HepG2 (cell line): ENCODE measurements around the gene NRSN2. TPM values are rescaled to one million over a fixed set of nuclear protein-coding genes. Genes with fewer than 3 reads are reported as not detected.

Source experiments
- BATF2 ChIP-seq: sonication (generic); formaldehyde crosslinking; IDR thresholded peaks from 2 replicates; pipeline ENCODE4 v1.8.0; 2022; ENCODE audit warnings: mild to moderate bottlenecking, missing genetic modification reagents, moderate library complexity
- CREB3 ChIP-seq: sonication (generic); formaldehyde crosslinking; IDR thresholded peaks from 2 replicates; pipeline ENCODE4 v1.5.0; 2020; ENCODE audit warnings: missing genetic modification reagents
- EED ChIP-seq: sonication (generic); formaldehyde crosslinking; IDR thresholded peaks from 2 replicates; pipeline ENCODE4 v1.5.0; 2020; ENCODE audit warnings: mild to moderate bottlenecking, missing genetic modification reagents
- FOXJ3 ChIP-seq: sonication (generic); formaldehyde crosslinking; IDR thresholded peaks from 2 replicates; pipeline ENCODE4 v1.4.0; 2020; ENCODE audit warnings: missing genetic modification reagents, mild to moderate bottlenecking, borderline replicate concordance
- GRHL1 ChIP-seq: sonication (generic); formaldehyde crosslinking; conservative IDR thresholded peaks from 2 replicates; pipeline ENCODE4 v1.8.0; 2022; ENCODE audit warnings: missing genetic modification reagents
- GZF1 ChIP-seq: sonication (generic); formaldehyde crosslinking; IDR thresholded peaks from 2 replicates; pipeline ENCODE4 v1.5.1; 2020; ENCODE audit warnings: mild to moderate bottlenecking, missing genetic modification reagents
- HMGA1 ChIP-seq: sonication (generic); formaldehyde crosslinking; conservative IDR thresholded peaks from 2 replicates; pipeline ENCODE4 v1.4.0; 2020; ENCODE audit warnings: missing genetic modification reagents
- HOXD1 ChIP-seq: sonication (generic); formaldehyde crosslinking; IDR thresholded peaks from 2 replicates; pipeline ENCODE4 v1.5.0; 2020; ENCODE audit warnings: missing genetic modification reagents
- MAZ ChIP-seq, 2 experiments: sonication (generic) in 1 of 2; formaldehyde crosslinking in 1 of 2; IDR thresholded peaks; 2 replicates each; pipeline versions ENCODE4 v1.5.0 to v1.6.1; 2012 to 2020; ENCODE audit warnings: low read depth in 2 of 2, mild to moderate bottlenecking in 2 of 2, borderline replicate concordance in 1 of 2, improper control_type of control experiment in 1 of 2, low read length in 1 of 2, missing genetic modification reagents in 1 of 2, moderate library complexity in 1 of 2
- NPAS2 ChIP-seq: sonication (generic); formaldehyde crosslinking; IDR thresholded peaks from 2 replicates; pipeline ENCODE4 v1.8.0; 2022; ENCODE audit warnings: mild to moderate bottlenecking, missing genetic modification reagents, borderline replicate concordance
- RARG ChIP-seq: sonication (generic); formaldehyde crosslinking; IDR thresholded peaks from 2 replicates; pipeline ENCODE4 v1.4.0; 2020; ENCODE audit warnings: low read depth, mild to moderate bottlenecking, missing genetic modification reagents
- REST ChIP-seq, 2 experiments: IDR thresholded peaks; 2 replicates each; pipeline ENCODE4 v1.6.1; 2011 to 2012; ENCODE audit warnings: low read length in 2 of 2, borderline replicate concordance in 1 of 2, low read depth in 1 of 2, mild to moderate bottlenecking in 1 of 2, moderate library complexity in 1 of 2
- SRSF9 ChIP-seq: fragments of 200-400 bp; formaldehyde crosslinking; IDR thresholded peaks from 2 replicates; pipeline ENCODE4 v1.6.1; 2018; ENCODE audit warnings: borderline replicate concordance, mild to moderate bottlenecking, low read depth, low read length; ENCODE audit not compliant: insufficient read depth, poor library complexity, severe bottlenecking
- YY1 ChIP-seq: IDR thresholded peaks from 2 replicates; pipeline ENCODE4 v1.6.1; 2011; ENCODE audit warnings: low read length, low read depth, moderate library complexity, mild to moderate bottlenecking; ENCODE audit not compliant: insufficient read depth, insufficient replicate concordance
- ZBTB8A ChIP-seq: sonication (generic); formaldehyde crosslinking; IDR thresholded peaks from 2 replicates; pipeline ENCODE4 v1.4.0; 2020; ENCODE audit warnings: mild to moderate bottlenecking, low read depth, missing genetic modification reagents, borderline replicate concordance
- ZFP1 ChIP-seq: IDR thresholded peaks from 2 replicates; pipeline ENCODE4 v1.6.1; 2016
- ZFY ChIP-seq: sonication (generic); formaldehyde crosslinking; IDR thresholded peaks from 2 replicates; pipeline ENCODE4 v1.4.0; 2020; ENCODE audit warnings: missing genetic modification reagents
- ZNF160 ChIP-seq: sonication (generic); formaldehyde crosslinking; IDR thresholded peaks from 2 replicates; pipeline ENCODE4 v1.8.0; 2022; ENCODE audit warnings: mild to moderate bottlenecking, inconsistent platforms, missing genetic modification reagents
- ZNF224 ChIP-seq: sonication (generic); formaldehyde crosslinking; IDR thresholded peaks from 2 replicates; pipeline ENCODE4 v1.5.0; 2020; ENCODE audit warnings: mild to moderate bottlenecking, missing genetic modification reagents
- ZNF547 ChIP-seq: sonication (generic); formaldehyde crosslinking; IDR thresholded peaks from 2 replicates; pipeline ENCODE4 v1.5.1; 2020; ENCODE audit warnings: mild to moderate bottlenecking, missing genetic modification reagents
- ZNF549 ChIP-seq: sonication (generic); formaldehyde crosslinking; IDR thresholded peaks from 2 replicates; pipeline ENCODE4 v1.5.0; 2020; ENCODE audit warnings: missing genetic modification reagents
- ZNF7 ChIP-seq: IDR thresholded peaks from 2 replicates; pipeline ENCODE4 v1.6.1; 2016; ENCODE audit warnings: missing biosample characterization, missing genetic modification reagents
- polyA plus RNA-seq, 8 experiments: library from polyadenylated mRNA; depleted of rRNA in 3 of 8; stranded (reverse) in 7 of 8; unstranded in 1 of 8; fragments of >200 nt; fragmentation: Illumina TruSeq in 4 of 8; extraction: Trizol in 4 of 8; gene quantifications; 2 replicates each; pipeline versions ENCODE4 v1.2.1 to v1.2.3, GENCODE V29; 2011 to 2016; ENCODE audit warnings: low read depth in 4 of 8, missing spikeins in 1 of 8, mixed read lengths in 1 of 8; ENCODE audit not compliant: insufficient read depth in 1 of 8
- total RNA-seq, 5 experiments: library from RNA; depleted of rRNA; stranded (reverse); fragments of >200 nt; fragmentation: Illumina TruSeq; extraction: Trizol; gene quantifications; 2 replicates each; pipeline ENCODE4 v1.2.3, GENCODE V29; 2016; ENCODE audit warnings: low read depth in 1 of 5

NRSN2 gene
- total and polyA plus RNA-seq, 2 of the 13 experiments (the other 11 are each of a cell fraction or from before 2014, with no cell fraction given) = 32.3 to 49.4 TPM

- TF ChIP-seq CREB3 (CRISPR knock-in tag) (no peak), GRHL1 (CRISPR knock-in tag) (no peak), GZF1 (CRISPR knock-in tag) (no peak), ZNF547 (CRISPR knock-in tag) (no peak; the same call in 1 of the 2 replicates), ZFY (no peak; the same call in 1 of the 2 replicates), ZNF7 (CRISPR knock-in tag) (no peak), ZNF224 (CRISPR knock-in tag) (peak; percentile 73; the same call in 1 of the 2 replicates), ZNF549 (CRISPR knock-in tag) (no peak), ZFP1 (CRISPR knock-in tag) (0 out of 2 replicates have a peak, but pooled peaks have one; percentile 40), ZNF160 (CRISPR knock-in tag) (no peak), FOXJ3 (no peak; the same call in 1 of the 2 replicates), HMGA1 (no peak), SRSF9 (no peak), MAZ (IDR thresholded peaks at IDR 0.05; ENCODE audit: borderline replicate concordance, low read depth, low read length) (peak; percentile 100), MAZ (CRISPR knock-in tag; IDR thresholded peaks at IDR 0.05; ENCODE audit: low read depth) (peak; percentile 100), REST (IDR thresholded peaks at IDR 0.05; ENCODE audit: borderline replicate concordance in 1 of 2, low read depth in 1 of 2, low read length in 2 of 2) (no peak), ZBTB8A (CRISPR knock-in tag) (no peak), HOXD1 (CRISPR knock-in tag) (no peak), RARG (CRISPR knock-in tag) (no peak), YY1 (peak; percentile 64), BATF2 (no peak), EED (no peak), NPAS2 (CRISPR knock-in tag) (no peak)
Observed at GRCh38 chr20:354298-354977, 7.5 kb downstream of the NRSN2 start (continued).
